Stimulated activated CD4-positive, alpha-beta T cell treated with anti-CD3 and anti-CD28 coated beads, Interleukin-4, amount 100 ng/mL, for 4 hours (primary cell): Measurements from ENCODE around the gene DIPK1A.
"Not testable (repeated sequence)": the region's sequence is repeated elsewhere in the genome, so short reads cannot be mapped to it uniquely, and the experiment has no call there.

Experiments used
- DNase-seq, 2 experiments: peaks; one replicate each; pipeline ENCODE4 v3.0.0-alpha.2; 2020

Gene DIPK1A

DNA sequence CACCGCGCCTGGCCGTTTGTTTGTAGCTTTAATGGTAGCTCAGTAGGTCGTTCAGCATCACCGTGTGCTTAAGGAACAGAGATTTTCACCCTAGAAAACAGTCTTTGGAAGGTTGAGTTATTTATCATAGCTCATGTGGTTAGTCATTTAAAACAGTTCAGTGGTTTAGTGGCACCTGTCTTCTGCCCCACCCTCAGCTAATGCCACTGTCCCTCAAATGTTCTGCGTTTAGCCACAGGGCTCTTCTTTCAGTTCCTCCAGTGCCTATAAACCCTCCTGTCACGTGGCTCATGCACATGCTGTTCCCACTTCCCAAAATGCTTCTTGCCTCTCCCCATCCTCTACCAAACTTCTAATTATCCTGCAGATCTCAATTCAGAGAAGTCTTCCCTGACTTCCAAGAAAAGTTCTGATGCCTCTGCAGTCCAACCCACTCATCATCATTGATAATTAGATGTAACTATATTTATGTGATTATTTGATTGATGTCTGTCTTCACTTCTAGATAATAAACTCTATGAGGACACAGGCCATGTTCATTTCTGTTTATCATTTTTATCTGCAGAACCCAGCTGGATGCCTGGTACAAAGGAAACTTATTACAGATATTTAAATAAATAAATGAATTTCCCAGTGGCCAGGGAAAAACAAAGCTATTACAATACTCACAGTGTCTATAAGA lies 14.4 kb upstream of the DIPK1A start:
- DNase-seq: no peak

DNA sequence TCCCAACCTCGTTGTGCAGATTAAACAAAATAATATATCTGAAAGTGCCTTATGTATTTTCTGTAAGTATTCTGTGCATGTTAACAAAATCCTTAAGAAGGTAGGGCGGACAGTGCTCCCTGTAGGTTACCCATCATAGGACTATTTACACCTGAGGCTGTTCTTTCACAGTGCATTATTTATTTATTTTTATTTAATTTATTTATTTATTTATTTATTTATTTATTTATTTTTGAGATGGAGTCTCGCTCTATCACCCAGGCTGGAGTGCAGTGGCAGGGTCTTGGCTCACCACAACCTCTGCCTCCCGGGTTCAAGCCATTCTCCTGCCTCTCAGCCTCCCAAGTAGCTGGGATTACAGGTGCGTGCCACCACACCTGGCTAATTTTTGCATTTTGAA lies 12.8 kb upstream of the DIPK1A start:
- DNase-seq: not testable (repeated sequence)

DNA sequence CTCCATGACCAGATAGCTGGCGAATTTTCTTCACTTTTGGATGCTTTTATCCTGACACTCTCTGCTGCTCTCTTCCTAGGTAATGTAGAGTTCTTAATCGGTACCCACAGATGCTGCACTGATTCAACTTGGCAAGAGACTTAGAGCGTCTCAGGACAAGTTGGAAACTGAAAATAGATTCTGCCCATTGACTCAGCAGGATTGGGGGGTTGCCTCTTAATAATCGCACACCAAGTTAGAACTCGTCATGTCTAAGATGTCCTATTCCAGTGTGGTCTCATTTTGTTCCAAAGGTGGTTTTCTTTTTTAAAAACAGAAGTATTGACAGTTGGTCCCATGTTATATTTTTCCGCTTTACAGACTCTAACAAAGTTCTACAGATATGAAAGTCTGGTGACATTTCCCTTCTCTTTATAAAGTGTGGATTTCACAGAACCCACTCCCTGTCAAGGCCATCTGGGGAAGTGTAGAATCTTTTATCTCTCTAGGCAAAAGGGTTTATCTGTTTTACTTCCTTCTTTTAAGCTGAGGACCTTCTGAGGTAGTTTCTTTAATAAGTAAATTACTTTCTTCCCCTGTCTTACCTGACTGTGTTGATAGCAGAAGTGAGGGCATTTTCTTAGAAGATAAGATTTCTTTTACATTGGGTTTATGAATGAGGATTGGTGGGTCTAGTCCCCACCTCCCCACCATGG lies 12.1 kb upstream of the DIPK1A start:
- no peak for DNase-seq

DNA sequence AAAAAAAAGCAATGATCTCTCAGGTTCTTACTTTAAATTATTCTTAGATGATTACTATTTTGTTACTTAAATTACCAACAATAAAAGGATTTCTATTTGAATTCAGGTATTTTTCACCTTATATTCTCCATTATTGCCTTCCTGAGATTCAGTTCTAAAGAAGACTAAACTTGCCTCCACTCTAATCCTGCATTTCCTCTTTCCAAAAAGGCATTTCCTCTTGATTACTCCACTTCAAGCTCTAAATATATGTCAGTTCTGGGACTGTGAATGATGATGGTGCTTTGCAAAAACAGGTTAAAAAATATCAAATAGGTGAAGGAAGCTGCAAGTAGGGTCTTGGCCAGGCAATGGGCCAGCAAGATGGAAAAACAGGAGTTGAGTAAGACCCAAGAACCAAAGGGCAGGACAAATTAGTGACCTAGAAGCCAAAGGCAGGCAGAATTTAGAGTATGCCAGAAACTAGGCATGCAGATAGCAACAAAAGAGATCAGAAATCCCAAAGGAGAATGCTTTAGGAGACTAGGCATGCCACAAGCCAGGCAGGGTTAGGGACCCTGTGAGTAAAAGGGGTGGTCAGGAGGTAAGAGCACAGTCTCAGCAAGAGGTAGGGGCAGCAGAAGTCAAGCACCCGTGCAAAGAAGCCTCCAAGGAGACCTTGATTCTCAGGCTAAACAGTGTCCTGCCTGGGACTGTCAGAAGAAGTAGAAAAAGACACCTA lies 11.3 kb upstream of the DIPK1A start:
- DNase-seq: no peak

DNA sequence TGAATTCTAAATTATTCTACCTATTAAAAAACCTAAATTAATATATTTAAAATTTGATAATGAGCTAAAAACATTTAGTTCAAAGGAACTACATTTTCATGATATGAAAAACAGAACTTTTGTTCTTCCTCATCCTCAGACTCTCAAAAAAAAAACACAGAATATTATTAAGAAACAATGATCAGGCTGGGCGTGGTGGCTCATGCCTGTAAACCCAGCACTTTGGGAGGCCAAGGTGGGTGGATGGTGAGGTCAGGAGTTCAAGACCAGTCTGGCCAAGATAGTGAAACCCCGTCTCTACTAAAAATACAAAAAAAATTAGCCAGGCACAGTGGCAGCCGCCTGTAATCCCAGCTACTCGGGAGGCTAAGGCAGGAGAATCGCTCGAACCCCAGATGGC lies 10.7 kb upstream of the DIPK1A start:
- not testable (repeated sequence) for DNase-seq

DNA sequence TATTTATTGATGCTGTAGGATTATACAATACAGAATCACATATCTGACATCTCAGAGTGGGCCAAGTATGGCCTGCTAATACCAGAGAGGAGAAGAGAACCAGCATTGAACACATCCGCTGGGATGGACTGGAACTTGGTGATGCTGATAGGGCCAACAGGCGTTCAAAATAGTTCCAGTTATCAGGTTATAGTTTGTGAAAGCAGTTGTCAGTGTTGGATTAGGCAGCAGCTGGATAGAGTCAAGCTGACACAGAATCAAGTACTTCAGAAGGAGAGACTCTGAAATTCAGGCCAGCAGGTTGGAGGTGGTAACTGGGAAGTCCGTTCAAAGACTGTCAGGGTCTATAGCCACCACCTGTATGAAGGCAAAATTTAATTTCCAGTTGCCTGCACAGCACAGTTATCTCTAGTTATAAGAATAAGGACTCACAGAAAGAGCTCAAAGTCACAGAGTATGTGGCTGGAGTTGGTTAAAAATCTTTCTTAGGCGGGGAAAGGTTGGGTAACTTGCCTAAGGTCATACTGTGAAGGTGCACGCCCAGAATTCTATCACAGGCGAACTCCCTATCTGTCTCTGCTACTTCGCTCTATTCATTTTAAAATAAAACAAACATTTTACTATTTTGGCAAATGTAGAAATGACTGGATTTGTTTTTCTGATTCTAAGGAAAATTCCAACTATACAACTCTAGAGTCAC lies 9.9 kb upstream of the DIPK1A start:
- no peak for DNase-seq

DNA sequence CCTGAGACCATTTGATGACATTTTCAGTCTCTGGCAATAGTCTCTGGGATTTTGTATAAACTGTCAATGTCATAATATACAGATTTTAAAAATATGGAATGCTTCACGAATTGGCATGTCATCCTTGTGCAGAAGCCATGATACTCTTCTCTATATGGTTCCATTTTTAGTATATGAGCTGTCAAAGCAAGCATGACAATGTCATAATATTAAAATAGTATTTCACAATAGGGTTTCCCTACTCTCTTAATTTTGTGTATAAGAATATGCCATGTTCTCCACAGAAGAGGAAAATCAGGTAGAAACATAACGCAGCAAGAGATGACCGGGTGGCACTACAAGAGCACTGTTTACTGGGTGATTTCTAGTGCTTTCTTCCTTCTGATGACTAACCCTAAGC lies 8.3 kb upstream of the DIPK1A start:
- no peak for DNase-seq

DNA sequence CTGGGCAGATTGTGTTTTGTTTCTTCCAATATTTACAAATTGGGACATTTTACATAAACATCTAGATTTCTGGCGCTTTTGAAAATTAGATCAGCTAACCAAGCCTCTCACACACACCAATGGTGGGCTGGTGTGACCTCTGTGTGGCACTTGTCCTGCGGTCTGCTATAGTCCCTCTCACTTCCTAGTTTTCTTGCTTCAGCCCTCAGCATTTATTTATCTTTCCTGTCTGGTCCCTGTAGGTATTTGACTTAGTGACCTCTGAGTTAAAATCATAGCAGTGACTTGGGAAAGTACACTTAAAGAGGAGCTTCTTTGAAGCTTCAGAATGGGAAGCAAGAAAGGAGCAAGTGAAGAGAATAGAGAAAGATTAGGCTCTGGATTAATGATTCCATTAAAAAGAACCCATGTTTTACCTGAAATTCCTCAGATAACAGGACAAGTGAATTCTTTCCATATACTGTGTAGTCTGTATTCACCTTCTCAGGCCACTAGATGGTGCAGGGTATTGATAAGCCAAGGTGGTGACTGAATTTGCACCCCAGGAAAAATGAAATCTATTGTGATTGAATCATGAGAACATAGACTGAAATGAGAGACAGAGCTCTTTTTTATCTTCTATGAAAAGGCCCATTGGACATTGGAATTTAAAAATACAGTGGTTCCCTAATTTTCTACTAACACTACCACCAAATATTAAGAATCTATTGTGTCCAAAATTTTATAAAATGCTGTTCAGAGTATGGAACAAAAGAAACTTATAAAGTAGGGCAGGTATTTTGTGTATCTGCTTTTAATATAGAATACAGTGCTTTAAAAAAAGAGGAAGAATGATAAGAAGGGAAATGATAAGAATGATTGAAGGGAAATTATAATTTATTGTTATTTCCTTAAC lies 7.1 kb upstream of the DIPK1A start:
- DNase-seq: no peak

DNA sequence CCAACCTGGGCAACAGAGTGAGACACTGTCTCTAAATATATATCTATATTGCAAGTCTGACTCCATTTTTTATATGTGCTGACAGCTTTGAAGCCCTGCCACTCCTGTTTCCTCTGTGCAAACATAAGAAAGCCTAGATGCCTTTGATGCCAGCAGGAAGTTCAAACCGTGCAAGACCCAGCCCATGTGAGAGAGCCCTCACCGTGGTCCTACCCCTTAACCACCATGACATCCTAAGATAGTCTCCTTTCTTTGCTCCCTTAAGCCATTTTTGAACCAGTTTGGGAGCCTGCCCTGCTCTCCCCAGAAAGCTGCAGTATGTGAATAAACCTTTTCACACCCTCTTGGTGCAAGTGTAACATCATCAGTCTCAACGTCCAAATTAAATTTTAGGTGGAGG lies 3.7 kb upstream of the DIPK1A start:
- peak in 1 of 2 experiments; percentile 26 for DNase-seq

DNA sequence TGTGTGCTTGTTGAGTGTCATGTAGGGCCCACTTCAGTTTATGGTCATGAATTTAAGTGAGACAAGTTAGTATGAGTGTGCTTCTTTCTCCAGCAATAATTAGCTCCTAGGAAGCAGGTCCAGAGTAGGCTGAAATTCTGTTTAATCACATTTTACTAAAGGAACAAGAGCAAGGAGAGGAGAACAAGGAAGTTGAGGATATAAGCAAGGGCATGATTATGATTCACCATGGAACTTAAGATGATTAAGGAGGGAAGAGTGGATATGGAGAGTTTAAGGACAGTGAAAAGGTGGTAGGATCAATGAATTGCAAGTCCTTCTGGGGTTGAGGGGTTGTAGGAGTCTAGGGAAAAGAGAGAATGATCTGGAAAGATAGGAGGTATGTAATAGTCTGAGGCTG lies 3.1 kb upstream of the DIPK1A start:
- DNase-seq: no peak

DNA sequence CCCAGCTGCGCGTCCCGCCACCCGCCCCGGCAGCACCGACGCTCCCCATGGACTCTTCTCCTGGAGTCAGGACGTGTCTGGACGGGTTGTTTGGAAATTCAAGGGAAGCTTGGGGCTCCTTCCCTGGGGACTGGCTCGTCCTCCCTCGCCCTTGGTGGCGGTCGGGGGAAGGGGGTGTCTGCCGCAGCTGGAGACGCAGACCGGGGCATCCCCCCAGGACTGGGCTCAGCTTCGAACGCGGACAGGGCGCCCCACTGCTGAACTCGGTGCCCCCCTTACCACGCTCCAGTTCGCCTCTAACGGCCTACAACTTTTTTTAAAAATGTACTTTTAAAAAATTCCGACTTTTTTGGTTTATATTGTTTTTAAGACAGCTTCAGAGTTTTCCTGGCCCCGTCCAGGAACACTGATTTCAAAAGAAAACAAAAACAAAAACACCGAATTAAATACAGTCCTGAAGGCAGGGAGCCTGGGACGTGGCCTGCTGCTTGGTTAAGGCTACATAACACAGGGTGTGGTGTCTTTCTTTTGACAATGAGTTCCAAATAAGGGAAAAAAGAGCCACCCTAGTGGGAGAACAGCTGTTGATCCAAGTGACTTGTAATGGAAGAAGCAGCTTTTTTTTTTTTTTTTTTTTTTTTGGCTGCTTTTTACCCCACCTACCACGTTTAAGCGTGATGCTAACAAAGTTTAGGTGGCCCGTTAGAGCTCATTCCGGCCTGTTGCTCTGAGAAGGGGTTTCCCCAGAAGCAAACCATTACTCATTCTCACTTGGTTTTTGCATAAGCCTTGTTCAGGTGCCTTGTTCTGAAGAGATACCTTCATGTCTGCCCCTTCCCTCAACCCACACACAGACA lies 862 bp upstream of the DIPK1A start:
- DNase-seq: peak; percentile 32 to 78

DNA sequence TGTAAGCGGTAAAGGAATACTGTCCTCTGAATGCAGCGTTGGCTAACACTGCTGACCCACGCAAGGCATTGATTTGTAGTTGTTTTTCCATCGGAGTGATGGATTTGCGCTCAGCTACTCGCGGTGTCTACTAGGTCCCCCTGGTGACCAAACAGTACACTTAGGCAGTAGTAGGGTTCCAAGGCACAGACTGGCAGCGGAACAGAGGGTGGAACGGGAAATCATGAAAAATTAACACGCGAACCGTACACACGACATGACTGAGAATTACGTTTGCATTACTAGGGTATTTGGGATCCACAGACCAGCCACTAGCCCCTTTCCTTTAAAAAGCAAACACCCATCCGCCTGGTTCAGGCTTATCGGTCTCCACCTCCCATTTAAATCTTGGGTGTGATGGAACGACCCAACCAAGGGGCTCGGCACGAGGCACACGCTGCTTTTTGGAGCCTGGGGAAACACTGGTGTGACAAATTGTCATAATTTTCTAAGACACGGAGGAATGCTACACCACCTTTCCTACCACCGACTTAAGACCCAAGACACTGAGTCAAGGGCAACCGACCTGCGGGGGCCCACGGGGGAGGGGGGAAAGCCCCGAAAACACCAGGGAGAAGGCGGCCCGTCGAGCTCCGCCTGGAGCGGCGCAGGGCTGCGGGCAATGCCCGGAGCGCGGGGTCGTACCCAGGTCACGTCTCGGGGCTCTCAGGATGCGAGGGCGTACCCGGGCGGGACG lies 699 bp downstream of the DIPK1A start:
- peak; percentile 37 to 69 for DNase-seq

DNA sequence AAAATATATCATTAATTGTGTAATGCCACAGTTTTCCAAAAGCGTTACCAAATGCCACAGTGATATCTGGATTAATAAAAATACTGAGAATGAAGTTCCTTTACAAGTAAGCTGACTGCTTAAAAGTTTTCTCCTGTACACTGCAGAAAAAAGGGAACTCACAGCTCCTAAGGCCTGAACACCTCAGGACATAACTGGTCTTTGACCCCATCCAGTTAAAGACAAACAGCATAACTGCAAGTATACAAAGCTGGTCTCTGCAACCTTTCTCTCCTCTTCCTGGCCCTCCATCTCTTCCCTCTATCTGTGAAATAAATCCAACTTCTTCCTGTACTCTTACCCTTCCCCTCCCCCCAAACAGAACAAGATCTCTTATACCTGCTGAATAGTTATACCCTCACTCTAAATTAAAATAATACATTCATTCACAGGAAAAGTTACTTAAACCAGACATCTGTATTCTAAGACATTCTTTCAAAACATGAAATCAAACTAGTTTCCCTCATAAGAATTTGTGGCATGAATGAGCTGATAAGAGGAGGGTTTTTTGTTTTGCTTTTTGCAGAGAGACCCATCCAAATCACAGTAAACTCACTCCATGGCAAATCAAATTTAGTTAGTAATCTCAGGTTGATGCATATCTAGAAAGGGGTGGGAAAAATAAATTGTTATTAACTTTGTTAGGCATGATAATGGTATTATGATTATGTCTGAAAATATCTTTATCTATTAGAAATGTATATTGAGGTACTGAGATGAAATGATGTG lies 2.9 kb downstream of the DIPK1A start:
- DNase-seq: no peak

DNA sequence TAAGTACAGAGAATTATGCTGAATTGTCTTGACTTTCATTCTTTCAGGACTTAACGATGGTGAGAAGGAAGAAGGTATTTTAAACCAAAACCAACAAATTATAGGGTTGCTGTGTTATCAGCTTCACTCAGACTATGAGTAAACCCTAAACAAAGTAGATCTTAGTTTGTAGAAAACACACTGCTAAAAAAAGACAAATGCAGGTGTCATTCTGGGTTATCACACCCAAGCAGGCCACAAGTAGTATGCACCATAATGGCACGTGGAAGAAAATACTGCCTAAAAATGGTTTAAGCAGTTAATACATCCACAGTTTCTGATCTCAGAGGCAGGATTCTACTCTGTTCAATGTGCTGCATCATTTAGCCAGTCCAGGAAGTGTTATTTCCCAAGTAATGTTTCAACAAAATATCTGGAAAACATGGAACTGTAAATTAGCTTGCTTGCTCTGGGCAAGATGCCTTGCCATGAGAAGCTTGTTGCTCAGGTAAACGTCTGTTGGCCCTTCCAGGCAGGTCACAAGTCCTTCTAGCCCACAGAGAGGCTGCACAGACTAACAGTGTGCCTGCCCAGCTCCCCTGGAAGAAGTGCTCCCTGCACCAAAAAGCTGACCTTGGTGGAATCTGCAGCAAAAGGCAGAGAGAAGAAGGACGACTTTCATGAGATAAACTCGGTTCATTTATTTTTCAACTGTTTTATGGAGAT lies 4.1 kb downstream of the DIPK1A start:
- no peak for DNase-seq

DNA sequence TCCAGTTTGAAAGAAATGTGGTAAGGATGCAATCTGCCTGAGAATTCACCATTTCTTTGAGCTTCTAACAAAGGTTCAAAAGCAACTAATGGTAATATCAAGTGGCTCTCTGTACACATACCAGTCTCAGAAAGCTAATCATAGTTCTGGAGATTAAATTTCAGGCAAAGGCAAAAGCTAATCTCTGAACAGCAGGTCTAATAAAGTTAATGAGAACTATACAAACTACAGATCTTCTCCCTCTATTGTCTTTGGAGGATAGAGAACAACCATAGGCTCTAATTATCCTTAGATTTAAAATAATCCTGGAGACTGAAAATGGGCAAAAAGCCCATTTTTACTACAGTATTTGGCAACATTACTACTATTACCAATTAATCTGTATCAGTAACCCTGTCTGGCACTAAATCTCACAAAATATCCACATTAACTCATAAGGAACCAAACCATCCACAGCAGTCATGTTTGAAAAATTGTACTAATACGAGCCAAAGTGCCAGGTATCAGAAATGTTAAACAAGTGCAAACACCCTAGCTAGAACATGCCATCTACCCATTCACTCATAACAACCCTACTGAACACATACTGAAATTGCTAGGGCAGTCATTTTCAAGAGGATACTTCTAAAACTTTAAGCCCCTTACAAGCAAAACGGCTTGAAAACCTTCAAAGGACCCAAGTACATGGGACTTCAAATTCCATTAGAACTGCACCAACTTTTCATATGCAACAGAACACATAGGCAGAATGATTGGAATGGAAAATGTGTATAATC lies 4.8 kb downstream of the DIPK1A start:
- DNase-seq: no peak

DNA sequence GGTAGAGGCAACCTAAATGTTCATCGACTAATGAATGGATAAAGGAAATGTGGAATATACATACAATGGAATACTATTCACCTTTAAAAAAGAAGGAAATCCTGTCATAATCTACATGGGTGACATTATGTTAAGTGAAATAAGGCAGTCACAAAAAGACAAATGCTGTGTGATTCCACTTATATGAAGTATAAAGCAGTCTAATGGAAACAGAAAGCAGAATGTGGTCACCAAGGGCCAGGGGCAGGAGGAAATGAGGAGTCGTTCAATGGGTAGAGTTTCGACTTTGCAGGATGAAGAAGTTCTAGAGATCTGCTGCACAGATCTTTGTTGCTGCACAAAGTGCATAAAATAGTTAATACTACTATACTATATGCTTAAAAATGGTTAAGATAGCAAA lies 7.8 kb downstream of the DIPK1A start:
- peak in 1 of 2 experiments; percentile 38 for DNase-seq

DNA sequence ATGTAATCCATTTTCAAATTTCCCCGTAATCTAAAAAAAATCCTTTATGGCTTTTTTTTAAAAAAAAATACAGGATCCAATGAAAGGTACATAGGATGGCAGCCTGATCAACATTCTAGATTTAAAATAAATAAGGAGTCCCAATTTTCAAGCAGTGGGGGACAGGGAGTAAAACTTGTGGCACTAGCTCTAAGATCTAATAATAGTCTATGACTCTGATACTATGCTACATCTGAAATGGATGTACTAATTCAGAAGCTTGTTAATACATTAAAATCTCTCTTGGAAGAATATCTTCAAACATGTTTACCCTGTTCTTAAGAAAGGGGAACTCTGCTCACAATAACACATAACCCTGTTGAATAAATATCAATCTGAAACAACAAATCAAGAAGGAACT lies 8.5 kb downstream of the DIPK1A start:
- DNase-seq: no peak

DNA sequence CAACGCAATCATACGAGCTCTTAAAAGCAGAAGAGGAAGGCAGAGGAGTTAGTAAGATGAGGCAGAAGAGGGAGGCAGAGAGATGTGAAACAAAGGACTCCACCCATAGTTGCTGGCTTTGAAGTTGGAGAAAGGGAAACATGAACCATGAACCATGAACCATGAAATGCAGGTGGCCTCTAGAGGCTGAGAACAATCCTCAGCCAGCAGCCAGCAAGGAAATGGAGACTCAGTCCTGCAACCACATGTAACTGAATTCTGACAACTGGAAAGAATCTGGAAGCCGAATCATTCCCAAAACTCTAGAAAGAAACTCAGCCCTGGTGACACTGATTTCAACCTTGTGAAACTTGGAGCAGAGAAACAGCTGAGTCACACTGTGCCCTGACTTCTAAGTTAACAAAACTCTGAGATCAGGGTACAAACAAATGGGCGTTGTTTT lies 10.1 kb downstream of the DIPK1A start:
- DNase-seq: peak in 1 of 2 experiments; percentile 12
